Middle frontal gyrus (tissue), 1 donor: ENCODE measurements around the gene TRABD2B.
A peak's percentile ranks its signal among the peaks of the same experiment; 100 is the strongest.

Source experiments
- DNase-seq: peaks from one replicate; pipeline ENCODE4 v3.0.0-alpha.2; 2015; ENCODE audit warnings: low spot score; ENCODE audit errors: extremely low spot score

Gene TRABD2B

DNA sequence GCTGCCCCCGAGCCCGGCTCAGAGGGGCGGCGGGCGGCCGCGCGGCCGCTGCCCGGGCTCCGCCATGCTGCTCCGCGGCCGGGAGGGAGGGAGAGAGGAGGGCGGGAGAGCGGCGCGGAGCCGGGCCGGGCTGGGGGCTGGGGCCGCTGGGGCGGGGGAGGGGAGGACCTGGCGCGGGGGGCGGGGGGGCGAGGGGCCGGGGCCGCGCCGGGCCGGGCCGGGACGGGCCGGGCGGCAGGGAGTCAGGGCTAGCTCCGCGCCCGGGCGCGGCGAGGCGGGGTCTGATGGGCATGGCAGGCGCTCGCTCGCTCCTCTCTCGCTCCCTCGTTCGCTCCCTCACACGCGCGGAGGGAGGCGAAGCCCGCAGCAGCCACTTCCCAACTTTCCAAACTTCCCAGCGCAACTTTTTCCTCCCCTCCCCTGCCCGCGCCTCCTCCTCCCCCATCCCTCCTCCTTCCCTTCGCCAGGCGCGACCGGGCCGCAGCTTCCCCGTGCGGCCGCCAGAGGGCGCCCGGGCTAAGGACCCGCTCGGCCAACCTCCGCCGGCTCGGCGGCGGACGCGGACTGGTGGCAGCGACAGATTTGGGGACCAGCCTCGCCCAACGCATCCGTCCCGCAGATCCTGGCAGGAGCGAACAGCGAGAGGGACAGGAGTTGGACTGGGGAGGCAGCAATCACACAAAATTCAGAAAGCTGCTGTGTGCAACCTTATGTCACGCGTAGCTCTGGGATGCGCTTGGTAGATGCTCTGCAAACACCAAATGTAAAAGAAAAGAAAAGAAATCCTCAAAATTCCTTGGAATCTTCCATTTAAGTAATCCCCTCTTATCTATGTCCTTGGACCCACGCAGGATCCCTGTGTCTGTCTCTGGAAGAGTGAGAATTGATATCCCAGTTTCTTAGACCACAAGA is at the start of gene TRABD2B:
Gene TRABD2B, minus strand, starts transcription at position 97 of the 912 bp plus-strand sequence.
- peak; percentile 65 for DNase-seq

DNA sequence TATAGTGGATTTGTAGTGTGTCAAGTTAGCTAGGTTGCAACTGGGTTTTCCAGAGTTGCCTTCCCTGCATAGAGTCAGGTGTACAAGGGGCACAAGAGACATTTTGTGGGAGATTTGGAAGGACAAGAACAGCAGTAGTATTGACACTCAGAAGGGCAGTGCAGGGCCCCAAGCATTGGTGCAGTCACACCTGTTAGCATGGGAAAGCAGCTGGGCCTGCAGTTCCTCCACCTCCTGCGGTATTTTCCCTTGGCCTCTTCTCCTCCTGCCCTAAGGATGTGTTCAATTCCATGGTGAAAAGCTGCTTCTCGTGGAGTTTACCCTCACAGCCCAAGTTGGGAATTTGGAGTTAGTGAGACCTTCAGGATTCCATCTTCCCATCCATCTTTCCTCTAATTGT is 47.1 kb upstream of the TRABD2B start:
- DNase-seq: no peak

DNA sequence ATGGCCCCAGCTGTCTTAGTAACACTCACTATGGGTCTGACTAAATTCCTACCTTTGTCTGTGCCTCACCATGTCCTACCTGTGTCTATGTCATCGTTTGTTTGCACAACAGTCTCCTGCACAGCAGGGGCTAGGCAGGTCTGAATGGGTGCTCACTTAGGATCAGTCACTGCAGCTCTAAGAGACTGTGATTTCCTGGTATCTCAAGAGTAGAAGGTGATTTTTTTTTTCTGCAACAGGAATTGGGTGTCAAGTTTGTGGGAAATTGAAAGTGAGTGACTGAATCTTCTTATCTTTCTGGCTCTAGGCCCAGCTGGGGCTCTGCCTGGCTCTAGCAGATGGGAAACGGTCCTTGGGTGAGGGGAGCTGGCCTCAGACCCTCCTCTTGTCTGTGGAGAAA is 46.4 kb upstream of the TRABD2B start:
- no peak for DNase-seq

DNA sequence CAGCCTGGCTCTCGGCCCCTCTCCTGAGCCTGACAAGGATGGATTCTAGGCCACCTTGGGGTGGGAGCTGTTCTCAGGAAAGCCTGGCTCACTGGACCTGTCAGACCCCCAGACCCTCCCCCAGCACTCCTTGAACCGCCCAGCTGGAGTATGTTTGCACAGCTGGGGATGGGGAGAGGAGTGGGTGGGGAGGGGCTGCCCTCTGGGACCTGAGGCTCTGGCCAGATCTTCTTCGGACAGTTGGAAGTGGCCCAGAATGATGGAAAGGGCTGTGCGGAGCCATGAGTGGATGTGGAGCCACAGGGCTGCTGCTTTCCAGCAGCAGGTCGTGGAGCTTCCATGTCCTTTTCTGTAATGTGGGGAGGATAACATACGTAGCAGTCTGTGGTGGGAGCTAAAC is 43.0 kb upstream of the TRABD2B start:
- no peak for DNase-seq

DNA sequence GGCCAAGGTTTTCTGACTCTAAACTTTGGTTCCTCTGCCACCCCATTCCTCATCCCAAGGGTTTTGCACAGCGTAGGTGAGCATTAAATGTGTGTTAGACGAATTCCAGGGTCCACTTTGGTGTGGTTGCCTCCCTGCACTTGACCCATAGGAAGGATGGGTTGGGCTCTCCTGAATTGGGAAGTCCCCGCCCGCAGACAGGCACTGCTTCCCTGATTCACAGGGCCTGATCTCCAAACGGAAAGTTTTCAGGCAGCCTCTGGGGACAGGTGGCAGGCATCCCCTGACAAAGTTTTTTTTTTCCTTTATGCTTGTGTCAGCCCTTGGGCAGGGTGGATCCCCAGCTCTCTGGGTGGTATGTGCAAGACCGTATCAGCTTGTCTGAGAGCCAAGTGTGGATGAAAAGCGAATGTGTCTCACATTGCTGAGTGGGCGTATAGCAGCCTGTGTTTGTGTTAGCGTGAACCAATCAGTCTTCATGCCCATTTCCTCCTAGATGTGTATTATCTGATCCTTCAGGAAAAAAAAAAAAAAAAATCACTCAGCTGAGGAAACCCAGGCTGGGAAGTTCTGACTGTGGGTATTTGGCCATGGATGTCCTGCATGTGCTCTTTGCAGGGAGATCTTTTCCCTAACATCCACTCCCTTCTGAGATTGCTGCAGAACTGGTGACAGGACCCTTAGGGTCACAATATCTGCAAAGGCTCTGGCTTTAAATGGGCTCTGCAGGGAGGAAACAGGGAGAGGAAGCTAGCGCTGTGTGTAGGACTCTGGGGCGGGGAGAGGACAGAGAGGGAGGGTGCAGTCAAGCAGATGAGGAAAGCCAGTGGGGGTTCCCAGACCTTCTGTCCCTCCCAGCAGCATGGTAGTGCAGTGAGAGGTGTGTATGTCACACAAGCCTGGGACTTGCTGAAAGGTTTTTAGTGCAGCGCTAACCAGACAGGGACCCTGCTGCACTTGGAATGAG is 42.2 kb upstream of the TRABD2B start:
- DNase-seq: no peak

DNA sequence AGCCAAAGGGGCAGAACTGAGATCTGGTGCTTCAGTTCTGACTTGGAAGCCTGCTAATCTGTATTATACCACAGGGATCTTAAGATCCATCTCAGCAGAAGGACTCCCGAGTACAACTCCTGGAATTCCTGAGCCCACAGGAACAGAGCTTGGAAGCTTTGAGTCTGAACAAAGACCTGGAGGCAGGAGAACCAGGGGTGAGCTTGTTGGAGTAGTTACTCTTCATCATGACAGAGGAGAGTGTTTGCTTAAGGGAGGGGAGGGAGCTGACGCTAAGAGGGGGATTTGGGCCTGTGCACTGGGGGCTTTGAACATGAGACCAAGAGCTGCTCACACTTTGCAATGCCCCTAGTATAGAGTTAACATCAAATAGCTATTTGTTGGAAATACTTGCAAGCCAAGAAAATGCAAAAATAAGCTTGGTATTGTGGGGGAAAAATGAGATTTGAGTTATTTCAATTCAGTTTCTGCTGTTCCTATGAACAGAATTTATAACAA is 41.1 kb upstream of the TRABD2B start:
- no peak for DNase-seq

DNA sequence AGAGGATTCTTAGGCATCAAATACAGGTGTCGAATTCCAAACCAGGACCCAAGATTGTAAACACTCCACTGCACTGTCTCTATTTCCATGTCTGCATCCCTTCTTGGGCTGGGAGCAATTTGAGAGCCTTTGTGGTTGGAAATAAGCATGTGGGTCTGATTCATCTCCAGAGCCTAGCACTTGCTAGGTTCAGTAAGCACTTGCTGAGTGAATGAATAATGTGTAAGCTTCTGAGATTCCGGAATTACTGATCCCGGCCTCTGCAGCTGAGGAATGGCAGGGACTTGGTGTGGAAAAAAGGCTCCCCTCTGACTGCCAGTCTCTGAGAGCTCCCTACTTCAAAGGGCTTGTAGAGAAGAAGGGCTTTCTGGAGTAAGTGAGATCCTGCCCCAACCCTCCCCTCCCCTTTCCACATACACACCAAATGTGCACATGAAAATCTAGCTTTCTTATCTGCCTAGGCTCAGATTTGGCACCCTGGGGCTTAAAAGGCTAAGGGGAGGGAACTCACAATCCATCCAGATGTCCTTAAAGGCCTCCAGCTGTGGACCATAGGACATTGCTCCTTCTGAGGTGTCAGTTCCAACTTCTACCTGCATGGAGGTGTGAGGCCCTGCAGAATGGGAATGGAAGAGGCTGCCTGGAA is 39.6 kb upstream of the TRABD2B start:
- DNase-seq: no peak

DNA sequence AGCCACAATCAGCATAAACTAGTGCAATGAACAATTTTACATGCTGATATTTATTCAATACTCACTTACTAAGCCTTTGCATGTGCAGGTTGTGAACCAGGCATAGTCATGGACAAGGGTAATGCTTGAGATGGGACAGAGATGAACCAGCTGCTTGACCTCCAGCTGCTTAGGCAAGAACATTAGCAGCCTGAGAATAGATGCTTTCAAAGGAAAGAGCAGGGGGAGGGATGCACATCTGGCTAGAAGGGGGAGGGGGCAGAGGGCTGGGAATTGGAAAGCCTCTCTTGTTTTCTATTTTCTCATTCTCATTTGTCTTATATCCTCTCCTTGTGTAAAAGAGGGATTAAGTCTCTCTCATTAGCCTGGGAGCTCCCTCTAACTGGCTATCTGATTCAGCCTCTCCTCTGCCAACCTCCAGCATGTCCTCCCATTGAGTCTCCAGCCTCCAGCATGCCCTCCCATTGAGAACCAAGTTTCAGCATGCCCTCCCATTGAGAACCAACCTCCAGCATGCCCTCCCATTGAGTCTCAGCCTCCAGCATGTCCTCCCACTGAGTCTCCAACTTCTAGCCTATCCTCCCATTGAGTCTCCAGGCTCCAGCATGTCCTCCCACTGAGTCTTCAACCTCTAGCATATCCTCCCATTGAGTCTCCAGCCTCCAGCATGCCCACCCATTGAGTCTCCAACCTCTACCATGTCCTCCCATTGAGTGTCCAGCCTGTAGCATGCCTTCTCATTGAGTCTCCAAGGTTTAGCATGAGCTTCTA is 38.4 kb upstream of the TRABD2B start:
- DNase-seq: no peak

DNA sequence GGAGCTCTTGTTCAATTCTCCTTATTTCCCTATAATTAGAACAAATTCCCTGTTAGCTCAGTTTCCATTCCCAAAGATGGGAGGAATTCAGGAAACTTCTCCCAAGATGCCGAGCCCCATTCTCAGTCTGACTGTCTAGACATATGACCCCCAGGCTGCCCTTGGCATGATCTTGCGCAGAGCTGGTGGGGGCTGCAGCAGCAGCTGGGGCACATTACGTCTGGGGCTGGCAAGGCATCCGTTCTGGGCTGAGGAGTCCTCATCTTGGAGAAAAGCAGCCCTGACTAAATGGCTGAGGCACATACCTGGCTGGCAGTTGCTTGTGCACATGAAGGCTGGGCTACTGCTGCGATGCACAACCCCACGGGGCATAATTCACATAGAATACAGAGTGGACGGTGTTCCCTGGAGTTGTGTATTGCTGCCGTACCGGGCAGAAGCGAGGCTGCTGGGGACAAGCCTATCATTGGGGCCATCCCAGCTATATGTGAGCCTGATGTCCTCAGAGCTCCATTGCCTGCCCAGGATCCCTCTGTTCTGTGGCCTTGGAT is 36.4 kb upstream of the TRABD2B start:
- DNase-seq: no peak

DNA sequence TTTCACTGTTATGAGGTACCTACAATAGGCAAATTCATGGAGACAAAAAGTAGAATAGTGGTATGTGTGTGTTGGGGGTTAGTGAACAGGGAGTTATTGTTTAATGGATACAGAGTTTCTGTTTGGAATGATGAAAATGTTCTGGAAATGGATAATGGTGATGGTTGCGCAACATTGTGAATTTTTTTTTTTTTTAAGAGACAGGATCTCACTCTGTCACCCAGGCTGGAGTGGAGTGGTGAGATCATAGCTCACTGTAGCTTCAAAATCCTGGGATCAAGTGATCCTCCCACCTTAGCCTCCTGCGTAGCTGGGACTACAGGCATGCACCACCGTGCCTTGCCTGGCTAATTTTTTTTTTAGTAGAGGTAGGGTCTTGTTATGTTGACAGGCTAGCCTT is 34.5 kb upstream of the TRABD2B start:
- no peak for DNase-seq

DNA sequence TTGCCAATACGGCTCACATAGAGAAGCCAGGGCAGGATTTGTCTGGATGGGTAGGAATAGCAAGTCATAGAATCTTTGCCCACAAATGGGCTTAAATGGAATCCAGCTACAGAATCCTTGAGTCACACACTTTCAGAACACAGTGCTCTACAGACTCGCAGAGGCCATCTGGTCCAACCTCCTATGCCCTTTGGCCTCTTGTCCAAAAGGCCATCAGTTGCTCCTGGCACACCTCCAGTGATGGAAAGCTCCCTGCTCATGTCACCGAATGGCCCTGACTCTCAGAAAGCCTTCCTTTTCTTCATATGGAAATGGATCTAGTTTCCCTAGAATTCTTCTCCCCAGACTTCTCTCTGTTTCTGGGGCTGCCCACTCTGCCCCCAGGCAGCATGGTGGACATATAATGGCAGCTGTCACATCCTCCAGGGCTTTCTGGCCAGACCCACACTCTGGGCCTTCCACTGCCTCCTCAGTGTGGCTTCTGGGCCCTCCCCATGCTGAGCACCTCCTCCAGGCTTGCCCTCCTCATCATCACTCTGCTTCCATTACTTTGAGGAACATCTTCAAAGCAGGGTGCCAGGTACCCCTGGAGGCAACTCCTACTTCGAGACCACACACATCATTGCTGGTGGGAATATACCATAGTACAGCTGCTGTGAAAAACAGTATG is 33.6 kb upstream of the TRABD2B start:
- DNase-seq: no peak

DNA sequence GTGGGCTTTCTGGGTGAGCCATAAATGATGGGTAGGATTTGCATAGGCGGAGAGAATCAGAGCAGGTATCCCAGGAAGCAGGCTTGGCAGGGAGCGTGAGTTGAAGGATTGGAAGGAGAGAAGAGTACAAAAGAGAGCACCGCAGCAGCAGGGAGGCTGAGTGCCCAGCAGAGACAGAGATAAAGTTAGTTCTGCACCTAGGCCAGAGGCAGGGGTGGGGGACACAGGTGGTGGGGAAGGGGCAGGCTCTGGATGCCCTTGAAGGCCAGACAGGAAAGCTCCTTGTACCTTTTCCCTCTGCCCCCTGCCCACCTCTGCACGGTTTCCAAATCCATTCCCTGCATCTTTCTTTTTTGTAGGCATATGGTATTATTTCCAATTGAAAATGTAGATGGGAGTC is 33.0 kb upstream of the TRABD2B start:
- DNase-seq: no peak

DNA sequence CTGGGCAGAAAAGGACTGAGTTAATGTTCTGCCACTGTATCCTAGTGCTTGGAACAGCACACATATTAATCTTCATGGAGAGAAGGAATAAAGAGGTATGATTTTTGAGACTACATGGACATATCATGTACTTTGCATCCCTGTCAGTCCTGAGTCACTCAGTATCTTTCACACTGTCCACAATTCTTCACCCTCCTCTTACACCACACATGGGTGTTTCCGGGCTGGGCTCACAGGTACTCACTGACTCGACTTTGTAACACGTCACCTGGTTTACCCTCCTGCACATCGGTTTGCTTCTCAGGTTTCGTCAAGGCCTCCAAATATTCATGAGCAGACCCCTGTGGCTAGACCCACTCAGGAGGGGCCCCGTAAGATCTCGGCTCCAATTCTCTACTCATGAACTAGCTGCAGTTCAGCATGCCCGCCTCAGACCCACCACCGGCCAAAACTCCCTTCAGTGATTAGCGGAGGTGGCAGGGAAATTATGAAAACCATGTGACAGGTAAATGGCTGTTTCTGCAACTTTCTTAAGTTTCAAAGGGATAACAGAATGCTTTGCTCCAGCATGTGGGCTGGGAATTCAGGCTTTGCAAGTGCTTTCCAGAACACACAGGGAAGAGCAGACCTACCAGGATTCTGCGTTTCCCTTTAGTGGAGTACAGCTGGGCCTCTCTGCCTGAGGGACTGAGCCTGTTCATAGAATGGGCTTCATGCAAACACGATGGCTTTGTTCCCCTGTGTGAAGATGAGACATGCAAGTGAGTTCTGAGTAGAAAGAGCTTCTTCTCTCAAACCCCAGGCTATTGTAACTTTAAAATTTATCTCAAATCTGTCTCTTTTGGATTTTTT is 31.3 kb upstream of the TRABD2B start:
- DNase-seq: no peak

DNA sequence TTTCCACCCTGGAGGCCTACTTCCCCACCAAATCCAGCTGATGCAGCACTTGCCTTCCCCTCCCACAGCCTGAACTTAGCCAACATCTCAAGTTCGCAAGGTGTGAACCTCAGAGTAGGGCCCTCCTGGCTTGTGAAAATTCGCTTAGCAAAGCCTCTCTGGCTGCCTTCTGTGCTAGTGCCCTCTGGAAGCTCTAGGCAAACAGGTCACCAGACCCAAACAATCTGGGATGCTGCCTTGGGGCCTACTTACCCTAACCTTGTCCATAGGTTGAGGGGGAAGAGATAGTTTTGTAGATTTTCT is 30.3 kb upstream of the TRABD2B start:
- DNase-seq: no peak

DNA sequence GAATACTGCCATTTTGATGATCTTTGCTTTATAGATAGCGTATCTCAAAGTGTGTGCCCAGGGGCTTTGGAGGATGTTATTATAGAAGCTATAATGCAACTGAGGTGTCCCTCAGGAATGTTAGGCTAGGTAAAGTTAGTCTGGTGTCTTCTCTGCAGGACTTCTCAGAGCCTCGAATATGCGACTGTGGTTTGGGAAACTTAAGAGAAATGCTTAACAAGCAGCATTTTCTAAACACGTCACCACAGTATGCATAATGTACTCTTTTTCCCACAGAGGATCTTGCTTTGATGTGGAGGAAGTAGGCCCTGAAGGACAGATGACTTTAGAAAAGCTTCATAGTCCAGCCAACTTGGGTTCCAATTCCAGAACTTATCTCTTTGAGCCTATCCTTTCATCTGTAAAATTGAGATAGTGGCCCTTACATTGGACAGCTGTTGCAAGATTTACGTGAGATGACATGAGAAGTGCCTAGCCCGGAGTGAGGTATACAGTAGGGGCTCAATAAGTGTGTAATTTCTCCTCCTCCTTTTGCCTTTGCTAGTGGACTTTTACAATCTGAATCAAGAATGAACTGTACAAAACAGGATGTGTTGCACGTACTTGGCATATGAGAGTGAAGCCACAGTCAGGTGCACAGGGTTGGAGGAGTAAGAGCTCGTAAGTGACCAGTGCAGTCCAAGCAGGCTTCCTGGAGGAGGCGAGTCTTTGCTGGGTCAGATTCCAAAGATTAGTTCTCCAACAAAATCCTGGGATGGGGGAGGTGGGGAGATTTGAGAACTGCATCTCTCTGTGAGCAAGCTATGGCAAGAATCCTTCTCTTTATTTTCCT is 29.7 kb upstream of the TRABD2B start:
- no peak for DNase-seq

DNA sequence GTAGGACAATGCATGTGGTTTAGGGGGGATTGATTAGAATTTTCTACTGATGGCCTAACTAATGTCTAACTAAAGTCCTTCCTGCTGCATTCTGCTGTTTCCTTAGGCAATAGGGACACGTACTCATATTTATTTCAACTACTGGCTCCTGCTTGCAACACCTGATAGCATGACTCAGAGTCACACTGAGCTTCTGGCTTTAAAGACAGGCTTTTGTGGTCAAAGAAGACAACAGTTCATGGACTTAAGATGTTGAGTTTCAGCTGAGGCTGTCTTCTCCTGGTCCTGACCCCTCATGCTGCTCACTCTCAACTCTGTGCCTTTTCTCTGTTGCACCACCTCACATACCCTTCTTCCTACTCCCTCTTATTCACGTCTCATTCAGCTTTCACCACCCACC is 29.1 kb upstream of the TRABD2B start:
- DNase-seq: no peak

DNA sequence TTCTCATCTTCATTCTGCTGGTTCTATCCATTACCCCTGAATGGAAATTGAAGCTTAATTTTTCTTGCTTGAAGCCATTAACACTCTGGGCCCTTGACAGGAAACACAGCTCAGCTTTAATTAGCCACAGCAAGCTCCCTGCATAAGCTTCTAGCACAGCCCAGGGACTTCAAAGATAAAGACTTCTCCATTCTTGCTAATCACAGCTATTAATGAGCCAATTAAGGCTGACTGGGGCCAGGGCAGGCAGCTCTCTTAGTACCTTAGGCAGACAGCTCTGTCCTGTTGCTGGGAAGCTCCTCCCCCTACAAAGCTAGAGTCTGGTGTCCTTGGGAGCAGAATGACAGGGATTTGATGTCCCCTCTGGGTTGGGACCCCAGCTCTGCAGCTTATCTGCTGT is 27.9 kb upstream of the TRABD2B start:
- no peak for DNase-seq

DNA sequence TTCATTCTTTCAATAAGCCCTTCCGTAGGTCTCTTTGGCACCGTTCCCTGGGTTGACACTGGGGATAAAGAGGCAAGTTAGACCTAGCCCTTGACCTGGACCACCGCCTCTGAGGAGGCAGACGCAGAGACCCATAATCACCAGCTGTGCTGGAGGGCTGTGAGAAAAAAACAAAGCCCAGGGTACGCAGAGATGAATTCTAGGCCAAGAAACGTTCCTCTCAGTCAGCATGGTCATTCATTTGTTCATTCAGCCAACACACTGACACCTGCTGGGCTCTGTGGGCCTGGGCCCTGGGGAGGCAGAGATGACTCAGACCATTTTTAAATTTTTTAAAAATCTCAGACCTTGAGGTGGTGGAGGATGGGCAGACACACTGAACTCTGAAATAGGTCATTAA is 26.3 kb upstream of the TRABD2B start:
- no peak for DNase-seq
